Mesendoderm (in vitro differentiated cells): ENCODE measurements around the gene GRHL3.
"Not testable (repeated sequence)": the region's sequence is repeated elsewhere in the genome, so short reads cannot be mapped to it uniquely, and the experiment has no call there.

ENCODE experiments used
- DNase-seq: peaks from one replicate; pipeline ENCODE4 v3.0.0; 2013
- H2AK5ac ChIP-seq: 2 replicates; pipeline ENCODE4 v1.6.1; 2013; ENCODE audit warnings: low read length, inconsistent platforms
- H2BK120ac ChIP-seq: 2 replicates; pipeline ENCODE4 v1.6.1; 2013; ENCODE audit warnings: low read depth, mild to moderate bottlenecking, low read length, moderate library complexity, mixed read lengths
- H2BK15ac ChIP-seq: replicated peaks from 2 replicates; pipeline ENCODE4 v1.6.1; 2013; ENCODE audit warnings: low read depth, mild to moderate bottlenecking, moderate library complexity
- H2BK5ac ChIP-seq: 2 replicates; pipeline ENCODE4 v1.6.1; 2013; ENCODE audit warnings: low read length, inconsistent platforms
- H3K18ac ChIP-seq: 2 replicates; pipeline ENCODE4 v1.6.1; 2013; ENCODE audit warnings: mild to moderate bottlenecking, low read length, mixed read lengths
- H3K23ac ChIP-seq: one replicate; pipeline ENCODE4 v1.6.1; 2013; ENCODE audit warnings: low read length
- H3K27ac ChIP-seq: 2 replicates; pipeline ENCODE4 v1.5.1; 2013; ENCODE audit warnings: low read depth, mild to moderate bottlenecking, inconsistent platforms, low read length, moderate library complexity
- H3K27me3 ChIP-seq: 2 replicates; pipeline ENCODE4 v1.6.1; 2013; ENCODE audit warnings: low read length, control low read depth, mild to moderate bottlenecking, inconsistent platforms; ENCODE audit not compliant: insufficient read depth, poor library complexity
- H3K36me3 ChIP-seq: 2 replicates; pipeline ENCODE4 v1.6.1; 2013; ENCODE audit warnings: low read length, inconsistent platforms; ENCODE audit not compliant: control insufficient read depth, insufficient read depth
- H3K4ac ChIP-seq: one replicate; pipeline ENCODE4 v1.6.1; 2013; ENCODE audit warnings: low read depth, mild to moderate bottlenecking, low read length, moderate library complexity
- H3K4me1 ChIP-seq: 2 replicates; pipeline ENCODE4 v1.6.1; 2013; ENCODE audit warnings: low read depth, low read length, inconsistent platforms; ENCODE audit not compliant: control insufficient read depth
- H3K4me2 ChIP-seq: 2 replicates; pipeline ENCODE4 v1.6.1; 2013; ENCODE audit warnings: low read length
- H3K4me3 ChIP-seq: 2 replicates; pipeline ENCODE4 v1.5.1; 2013; ENCODE audit warnings: mild to moderate bottlenecking, low read length
- H3K56ac ChIP-seq: one replicate; pipeline ENCODE4 v1.6.1; 2013; ENCODE audit warnings: low read length
- H3K79me1 ChIP-seq: 2 replicates; pipeline ENCODE4 v1.6.1; 2013; ENCODE audit warnings: low read length, inconsistent platforms
- H3K79me2 ChIP-seq: 2 replicates; pipeline ENCODE4 v1.6.1; 2013; ENCODE audit warnings: mild to moderate bottlenecking, low read length; ENCODE audit not compliant: control insufficient read depth, insufficient read depth
- H3K9ac ChIP-seq: 2 replicates; pipeline ENCODE4 v1.6.1; 2013; ENCODE audit warnings: low read length, inconsistent platforms
- H4K5ac ChIP-seq: one replicate; pipeline ENCODE4 v1.6.1; 2013; ENCODE audit warnings: low read length
- H4K8ac ChIP-seq: one replicate; pipeline ENCODE4 v1.6.1; 2013; ENCODE audit warnings: low read depth, mild to moderate bottlenecking, control low read depth, low read length, moderate library complexity
- WGBS: extraction: QIAGEN DNeasy Blood & Tissue Kit; methylation state at CpG from one replicate; pipeline ENCODE4 v1.1.7; 2013; ENCODE audit warnings: low lambda C conversion rate, missing lambda C conversion rate; ENCODE audit not compliant: insufficient coverage; ENCODE audit errors: extremely low coverage; 5-methylcytosine and 5-hydroxymethylcytosine counted together

Gene GRHL3

GRCh38 chr1:24283326-24284155 lies 35.6 kb upstream of the GRHL3 start:
- H4K5ac ChIP-seq = no peak overlapping the region
- H2BK120ac ChIP-seq = no peak overlapping the region
- no peak overlapping the region for H2BK5ac ChIP-seq
- no peak overlapping the region for H3K18ac ChIP-seq
- no peak overlapping the region for H3K23ac ChIP-seq
- no peaks in the 10 kb centered on the region for H3K27me3 ChIP-seq
- no peak overlapping the region for H3K56ac ChIP-seq
- H3K79me2 ChIP-seq = no peaks in the 10 kb centered on the region
- H3K4me3 ChIP-seq = no peak overlapping the region
- no peak overlapping the region for H2AK5ac ChIP-seq
- H2BK15ac ChIP-seq = no peak overlapping the region
- no peak for DNase-seq
- H4K8ac ChIP-seq = no peak overlapping the region
- no peaks in the 10 kb centered on the region for H3K36me3 ChIP-seq
- no peak overlapping the region for H3K4me2 ChIP-seq
- no peaks in the 10 kb centered on the region for H3K79me1 ChIP-seq
- H3K9ac ChIP-seq = no peak overlapping the region
- WGBS = no CpG with 5 or more reads among the region's 10 CpGs
- no peak overlapping the region for H3K4ac ChIP-seq
- H3K4me1 ChIP-seq = no peaks in the 10 kb centered on the region
- H3K27ac ChIP-seq = no peak overlapping the region

- WGBS = no CpG with 5 or more reads among the region's 8 CpGs
- Histone ChIP-seq H2BK15ac (no peak overlapping the region), H3K56ac (no peak overlapping the region), H3K79me1 (no peaks in the 10 kb centered on the region), H2BK120ac (no peak overlapping the region), H2AK5ac (no peak overlapping the region), H3K9ac (no peak overlapping the region), H3K27me3 (no peaks in the 10 kb centered on the region), H3K27ac (no peak overlapping the region), H4K5ac (no peak overlapping the region), H3K4me3 (no peak overlapping the region), H3K18ac (no peak overlapping the region), H3K4me1 (no peaks in the 10 kb centered on the region), H2BK5ac (no peak overlapping the region), H3K23ac (no peak overlapping the region), H4K8ac (no peak overlapping the region), H3K4me2 (no peak overlapping the region), H3K4ac (no peak overlapping the region), H3K79me2 (no peaks in the 10 kb centered on the region), H3K36me3 (no peaks in the 10 kb centered on the region)
- no peak for DNase-seq
These were observed 35.0 kb upstream of the GRHL3 start for GRCh38 chr1:24284156-24284471.

GRCh38 chr1:24285231-24285630 lies 33.9 kb upstream of the GRHL3 start:
- Histone ChIP-seq H3K4me2 (no peak overlapping the region), H3K18ac (no peak overlapping the region), H3K4ac (no peak overlapping the region), H2BK120ac (no peak overlapping the region), H2AK5ac (no peak overlapping the region), H4K8ac (no peak overlapping the region), H3K9ac (no peak overlapping the region), H2BK15ac (no peak overlapping the region), H3K23ac (no peak overlapping the region), H3K4me1 (no peaks in the 10 kb centered on the region), H4K5ac (no peak overlapping the region), H3K79me1 (no peaks in the 10 kb centered on the region), H2BK5ac (no peak overlapping the region), H3K4me3 (no peak overlapping the region), H3K36me3 (no peaks in the 10 kb centered on the region), H3K27ac (no peak overlapping the region), H3K27me3 (no peaks in the 10 kb centered on the region), H3K79me2 (no peaks in the 10 kb centered on the region), H3K56ac (no peak overlapping the region)
- DNase-seq = no peak
- WGBS = no CpG with 5 or more reads among the region's 13 CpGs

GRCh38 chr1:24286246-24287010 lies 32.7 kb upstream of the GRHL3 start:
- Histone ChIP-seq H3K18ac (no peak overlapping the region), H3K79me2 (no peaks in the 10 kb centered on the region), H2BK5ac (no peak overlapping the region), H3K4me2 (no peak overlapping the region), H2BK120ac (no peak overlapping the region), H3K9ac (no peak overlapping the region), H4K8ac (no peak overlapping the region), H3K79me1 (no peaks in the 10 kb centered on the region), H3K36me3 (no peaks in the 10 kb centered on the region), H3K56ac (no peak overlapping the region), H3K4me3 (no peak overlapping the region), H4K5ac (no peak overlapping the region), H3K23ac (no peak overlapping the region), H3K27me3 (no peaks in the 10 kb centered on the region), H3K27ac (no peak overlapping the region), H2AK5ac (no peak overlapping the region), H3K4ac (no peak overlapping the region), H2BK15ac (no peak overlapping the region), H3K4me1 (no peaks in the 10 kb centered on the region)
- DNase-seq = no peak
- no CpG with 5 or more reads among the region's 11 CpGs for WGBS

- H2BK120ac ChIP-seq, H3K4ac ChIP-seq, H2AK5ac ChIP-seq, H4K5ac ChIP-seq, H3K79me2 ChIP-seq, H3K27ac ChIP-seq, H2BK5ac ChIP-seq, H3K18ac ChIP-seq, DNase-seq, H3K36me3 ChIP-seq, H3K9ac ChIP-seq, H3K4me1 ChIP-seq, H3K4me2 ChIP-seq, H3K56ac ChIP-seq, H2BK15ac ChIP-seq, H3K79me1 ChIP-seq, H3K23ac ChIP-seq, H3K27me3 ChIP-seq, H3K4me3 ChIP-seq, H4K8ac ChIP-seq: not testable (repeated sequence)
- no CpG with 5 or more reads among the region's 6 CpGs for WGBS
These were observed 31.4 kb upstream of the GRHL3 start for GRCh38 chr1:24287779-24288178.
